ENCODE results near the gene RPTOR.
A peak's percentile ranks its signal among the peaks of the same experiment; 100 is the strongest.

The RPTOR gene

DNA sequence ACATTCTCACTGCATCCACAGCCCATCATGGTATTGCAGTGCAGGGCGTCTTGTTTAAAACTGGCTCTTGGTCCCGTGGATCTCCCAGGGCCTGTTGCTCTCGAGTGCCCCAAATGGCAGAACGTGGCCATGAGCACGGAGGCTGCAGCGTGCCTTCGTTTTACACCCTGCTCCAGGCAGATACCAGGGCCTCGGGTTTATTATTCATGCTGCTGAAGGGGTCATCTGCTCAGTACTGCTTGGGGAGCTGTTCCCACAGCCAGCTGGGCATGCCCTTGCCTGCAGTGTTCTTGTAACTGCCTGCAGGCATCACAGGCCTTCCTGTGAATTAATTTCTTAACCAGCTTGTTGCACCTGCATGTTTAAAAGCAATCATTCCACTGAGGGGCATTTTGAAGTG is 317.3 kb downstream of the RPTOR start:
- DNase-seq (ENCODE audit: low read depth in 2 of 2), result peak; percentile 30 to 34
- TF ChIP-seq, protein P1, sequence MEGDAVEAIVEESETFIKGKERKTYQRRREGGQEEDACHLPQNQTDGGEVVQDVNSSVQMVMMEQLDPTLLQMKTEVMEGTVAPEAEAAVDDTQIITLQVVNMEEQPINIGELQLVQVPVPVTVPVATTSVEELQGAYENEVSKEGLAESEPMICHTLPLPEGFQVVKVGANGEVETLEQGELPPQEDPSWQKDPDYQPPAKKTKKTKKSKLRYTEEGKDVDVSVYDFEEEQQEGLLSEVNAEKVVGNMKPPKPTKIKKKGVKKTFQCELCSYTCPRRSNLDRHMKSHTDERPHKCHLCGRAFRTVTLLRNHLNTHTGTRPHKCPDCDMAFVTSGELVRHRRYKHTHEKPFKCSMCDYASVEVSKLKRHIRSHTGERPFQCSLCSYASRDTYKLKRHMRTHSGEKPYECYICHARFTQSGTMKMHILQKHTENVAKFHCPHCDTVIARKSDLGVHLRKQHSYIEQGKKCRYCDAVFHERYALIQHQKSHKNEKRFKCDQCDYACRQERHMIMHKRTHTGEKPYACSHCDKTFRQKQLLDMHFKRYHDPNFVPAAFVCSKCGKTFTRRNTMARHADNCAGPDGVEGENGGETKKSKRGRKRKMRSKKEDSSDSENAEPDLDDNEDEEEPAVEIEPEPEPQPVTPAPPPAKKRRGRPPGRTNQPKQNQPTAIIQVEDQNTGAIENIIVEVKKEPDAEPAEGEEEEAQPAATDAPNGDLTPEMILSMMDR (IDR thresholded peaks at IDR 0.05; ENCODE audit: low read depth, low read length), result peak; percentile 40
- no peak overlapping the region for H3K4me3 ChIP-seq (replicated peaks in 1 of 2; ENCODE audit: low read depth in 2 of 2, low read length in 2 of 2)

DNA sequence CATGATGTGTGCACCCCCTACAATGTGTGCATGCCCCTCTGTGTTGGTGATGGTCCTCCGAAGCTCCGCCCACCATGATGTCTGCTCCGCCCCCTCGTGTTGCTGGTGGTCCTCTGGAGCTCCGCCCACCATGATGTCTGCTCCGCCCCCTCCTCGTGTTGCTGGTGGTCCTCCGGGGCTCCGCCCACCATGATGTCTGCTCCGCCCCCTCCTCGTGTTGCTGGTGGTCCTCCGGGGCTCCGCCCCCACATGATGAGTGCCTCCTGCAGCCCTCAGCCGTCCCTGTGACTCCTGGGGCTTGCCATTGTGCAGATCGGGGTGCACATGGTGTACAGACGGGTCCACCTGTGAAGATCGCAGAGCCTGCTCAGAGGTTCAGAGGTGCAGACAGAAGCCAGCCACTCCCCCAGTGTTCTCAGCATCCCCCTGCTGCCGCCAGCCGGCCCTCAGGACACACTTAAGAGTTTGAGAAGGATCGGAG is 317.9 kb downstream of the RPTOR start:
- TF ChIP-seq, protein P1 (IDR thresholded peaks at IDR 0.05; ENCODE audit: low read depth, low read length), result no peak
- no peak for DNase-seq (ENCODE audit: low read depth in 2 of 2)
- no peak overlapping the region for H3K4me3 ChIP-seq (replicated peaks in 1 of 2; ENCODE audit: low read depth in 2 of 2, low read length in 2 of 2)

DNA sequence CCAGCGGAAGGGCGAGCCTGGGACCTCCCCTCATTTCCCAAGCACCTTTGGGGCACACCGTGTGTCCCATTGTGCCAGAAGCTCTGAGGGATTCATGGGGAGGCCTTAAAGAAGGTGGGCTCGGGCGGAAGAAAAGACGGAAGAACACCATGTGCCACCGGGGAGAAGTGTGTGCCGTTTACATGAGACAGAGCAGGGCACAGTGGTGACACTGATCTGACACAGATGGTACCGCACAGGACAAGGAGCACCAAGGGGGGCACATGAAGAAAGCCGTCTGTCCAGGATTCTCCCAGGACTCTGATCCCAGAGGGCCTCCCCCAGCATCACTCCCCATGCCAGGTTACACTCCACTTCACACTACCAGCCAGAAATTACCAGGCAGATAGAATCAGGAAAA is 318.3 kb downstream of the RPTOR start:
- TF ChIP-seq, protein P1 (IDR thresholded peaks at IDR 0.05; ENCODE audit: low read depth, low read length), result no peak
- DNase-seq (ENCODE audit: low read depth in 2 of 2), result no peak
- H3K4me3 ChIP-seq (replicated peaks in 1 of 2; ENCODE audit: low read depth in 2 of 2, low read length in 2 of 2), result no peak overlapping the region

DNA sequence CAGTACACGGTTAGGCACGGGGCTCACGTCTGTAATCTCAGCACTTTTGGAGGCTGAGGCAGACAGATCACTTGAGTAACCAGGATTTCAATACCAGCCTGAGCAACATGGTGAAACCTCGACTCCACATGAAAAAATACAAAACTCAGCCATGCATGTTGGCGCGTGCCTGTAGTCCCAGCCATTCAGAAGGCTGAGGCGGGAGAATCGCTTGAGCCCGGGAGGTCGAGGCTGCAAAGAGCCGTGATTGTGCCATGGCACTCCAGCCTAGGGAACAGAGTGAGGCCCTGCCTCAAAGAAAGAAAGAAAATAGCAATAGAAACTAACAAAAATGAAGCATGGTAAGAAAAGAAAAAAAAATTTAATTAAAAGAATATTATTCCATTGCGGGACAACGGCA is 319.0 kb downstream of the RPTOR start:
- no peak overlapping the region for H3K4me3 ChIP-seq (replicated peaks in 1 of 2; ENCODE audit: low read depth in 2 of 2, low read length in 2 of 2)
- no peak for DNase-seq (ENCODE audit: low read depth in 2 of 2)
- TF ChIP-seq, protein P1 (IDR thresholded peaks at IDR 0.05; ENCODE audit: low read depth, low read length), result no peak

DNA sequence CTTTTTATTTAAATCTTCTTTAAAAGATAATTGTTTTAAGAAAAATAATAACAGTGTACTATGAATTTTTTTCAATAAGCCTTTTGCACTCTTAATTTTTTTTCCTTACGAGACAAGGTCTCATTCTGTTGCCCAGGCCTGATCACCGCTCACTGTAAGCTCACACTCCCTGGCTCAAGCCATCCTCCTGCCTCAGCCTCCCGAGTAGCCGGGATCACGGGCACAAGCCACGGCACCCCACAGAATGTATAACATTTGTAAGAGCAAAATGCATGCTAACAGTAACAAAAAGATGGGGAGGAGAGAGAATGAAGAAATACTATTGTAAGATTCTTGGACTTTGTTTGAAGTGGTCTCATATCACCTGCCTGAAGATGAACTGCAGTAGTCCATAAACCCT is 320.1 kb downstream of the RPTOR start:
- TF ChIP-seq, protein P1 (IDR thresholded peaks at IDR 0.05; ENCODE audit: low read depth, low read length), result no peak
- no peak overlapping the region for H3K4me3 ChIP-seq (replicated peaks in 1 of 2; ENCODE audit: low read depth in 2 of 2, low read length in 2 of 2)
- no peak for DNase-seq (ENCODE audit: low read depth in 2 of 2)

DNA sequence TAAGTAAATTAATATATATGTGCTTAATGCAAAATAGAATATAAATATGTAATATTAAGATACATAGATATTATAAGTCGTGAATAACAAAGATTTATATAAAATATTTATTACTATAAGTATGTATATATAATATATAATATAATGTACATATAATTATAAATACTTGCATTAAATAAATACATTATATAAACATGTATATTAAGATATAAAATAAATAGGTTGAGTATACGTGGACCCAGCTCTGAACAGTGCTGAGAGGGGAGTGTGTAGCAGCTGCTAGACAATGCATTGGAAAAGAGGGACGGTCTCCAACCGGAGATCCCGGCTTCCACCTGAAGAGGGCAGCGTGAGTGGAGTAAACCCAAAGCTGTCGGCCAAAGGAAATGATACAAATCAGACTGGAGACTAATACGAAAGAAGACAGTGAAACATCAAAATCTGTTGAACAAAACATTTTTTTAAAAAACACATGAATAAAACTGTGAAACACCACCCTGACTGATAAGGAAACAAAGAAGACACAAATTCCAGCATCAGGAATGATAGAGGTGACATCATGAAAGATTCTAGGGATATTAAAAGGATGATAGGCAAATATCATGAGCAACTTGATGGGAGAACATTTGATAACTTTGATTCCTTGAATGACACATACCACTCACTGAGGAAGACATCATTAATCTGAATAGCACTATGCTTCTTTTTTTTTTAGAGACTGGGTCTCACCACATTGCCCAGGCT is 321.6 kb downstream of the RPTOR start:
- peak; percentile 70 to 74 for DNase-seq (ENCODE audit: low read depth in 2 of 2)
- H3K4me3 ChIP-seq (replicated peaks in 1 of 2; ENCODE audit: low read depth in 2 of 2, low read length in 2 of 2), result no peak overlapping the region
- TF ChIP-seq, protein P1 (IDR thresholded peaks at IDR 0.05; ENCODE audit: low read depth, low read length), result peak; percentile 86

Data from cardiac fibroblast (primary cell).